HepG2 (cell line): ENCODE data around the gene TRPT1. TPM values are rescaled to one million over a fixed set of nuclear protein-coding genes. Genes with fewer than 3 reads are reported as not detected.

Source experiments
- ATAC-seq: fragments of 200-7000 bp; cut with Tn5 transposase; 3 replicates; pipeline ENCODE4 v1.9.1; 2020; ENCODE audit warnings: mild to moderate bottlenecking, moderate library complexity
- BruUV-seq: library from RNA; stranded (reverse); fragments of 400-500 nt; replicated peaks from 2 replicates; lab custom pipeline; 2021; lab: Mats Ljungman, UMichigan
- CTCF ChIA-PET: fragments of 300-600 bp; formaldehyde crosslinking; extraction: SDS; loops from one replicate; lab custom pipeline; 2021; ENCODE audit warnings: low total read pairs, inconsistent platforms, low intra/inter-chr PET ratio; lab: Yijun Ruan, JAX
- POLR2A ChIA-PET: fragments of 350-600 bp; sonication (Branson Sonifier 250); formaldehyde crosslinking; loops from one replicate; lab custom pipeline; 2020; ENCODE audit warnings: antibody characterized with exemption, inconsistent platforms; lab: Yijun Ruan, JAX
- DNase-seq: peaks from one replicate; pipeline ENCODE4 v3.0.0-alpha.2; 2015; ENCODE audit warnings: low spot score
- FAIRE-seq: peaks from 3 replicates; lab custom pipeline; 2011; peaks lifted over from hg19 to GRCh38; lab: Jason Lieb, UNC
- H2AFZ ChIP-seq: one replicate; pipeline ENCODE4 v1.6.1; 2011; ENCODE audit warnings: low read length, inconsistent platforms
- H3K27ac ChIP-seq: fragments of 300-600 bp; 3 replicates; pipeline ENCODE4 v1.8.0; 2011; ENCODE audit warnings: mixed run types, mild to moderate bottlenecking, mixed read lengths, low read length, inconsistent platforms; ENCODE audit not compliant: insufficient read depth; ENCODE audit errors: extremely low read length
- H3K27me3 ChIP-seq, 2 experiments: fragments of 200-600 bp in 1 of 2; 2 replicates in 1 of 2; 3 replicates in 1 of 2; pipeline versions ENCODE4 v1.6.0 to v1.8.0; 2011; ENCODE audit warnings: low read length in 2 of 2, mild to moderate bottlenecking in 2 of 2, moderate library complexity in 2 of 2, inconsistent platforms in 1 of 2; ENCODE audit not compliant: insufficient read depth in 2 of 2, control insufficient read depth in 1 of 2
- H3K36me3 ChIP-seq, 2 experiments: fragments of 200-600 bp in 1 of 2; replicated peaks in 1 of 2; 2 replicates in 1 of 2; 3 replicates in 1 of 2; pipeline versions ENCODE4 v1.5.1 to v1.8.0; 2011; ENCODE audit warnings: low read length in 2 of 2, inconsistent platforms in 1 of 2; ENCODE audit not compliant: insufficient read depth in 2 of 2, control insufficient read depth in 1 of 2
- H3K4me1 ChIP-seq: 2 replicates; pipeline ENCODE4 v1.5.1; 2012; ENCODE audit warnings: low read length, inconsistent platforms; ENCODE audit not compliant: insufficient read depth
- H3K4me2 ChIP-seq: 2 replicates; pipeline ENCODE4 v1.6.0; 2011; ENCODE audit warnings: low read depth, low read length, inconsistent platforms
- H3K4me3 ChIP-seq, 3 experiments: fragments of 200-600 bp in 1 of 3; sonication (generic), shearing (Covaris generic) in 1 of 3; replicated peaks in 1 of 3; 2 replicates each; pipeline ENCODE4 v1.5.1; 2011 to 2016; ENCODE audit warnings: low read length in 3 of 3, inconsistent platforms in 2 of 3, low read depth in 2 of 3, mild to moderate bottlenecking in 2 of 3, control low read depth in 1 of 3, mixed read lengths in 1 of 3; ENCODE audit not compliant: insufficient read depth in 1 of 3
- H3K79me2 ChIP-seq: one replicate; pipeline ENCODE4 v1.6.1; 2011; ENCODE audit warnings: low read length, inconsistent platforms; ENCODE audit not compliant: insufficient read depth
- H3K9ac ChIP-seq: 2 replicates; pipeline ENCODE4 v1.6.0; 2011; ENCODE audit warnings: mild to moderate bottlenecking, low read depth, low read length, inconsistent platforms; ENCODE audit not compliant: insufficient read depth
- H3K9me3 ChIP-seq: 2 replicates; pipeline ENCODE4 v1.5.1; 2012; ENCODE audit warnings: mild to moderate bottlenecking, low read length
- H4K20me1 ChIP-seq: 2 replicates; pipeline ENCODE4 v1.6.0; 2011; ENCODE audit warnings: inconsistent platforms, mild to moderate bottlenecking, low read length, moderate library complexity; ENCODE audit not compliant: insufficient read depth
- BCL6 ChIP-seq: IDR thresholded peaks from 2 replicates; pipeline ENCODE4 v1.6.1; 2016; ENCODE audit warnings: missing genetic modification reagents, missing compliant biosample characterization
- CBX5 ChIP-seq: sonication (generic); formaldehyde crosslinking; IDR thresholded peaks from 2 replicates; pipeline ENCODE4 v1.4.0; 2020; ENCODE audit warnings: missing genetic modification reagents, borderline replicate concordance
- GFI1 ChIP-seq: sonication (generic); formaldehyde crosslinking; IDR thresholded peaks from 2 replicates; pipeline ENCODE4 v1.5.0; 2020; ENCODE audit warnings: missing genetic modification reagents, mild to moderate bottlenecking, borderline replicate concordance
- HDAC2 ChIP-seq: sonication (generic); formaldehyde crosslinking; IDR thresholded peaks from 2 replicates; pipeline ENCODE4 v1.4.0; 2020; ENCODE audit warnings: missing genetic modification reagents
- HMG20B ChIP-seq: conservative IDR thresholded peaks from 2 replicates; pipeline ENCODE4 v1.6.1; 2016; ENCODE audit warnings: missing genetic modification reagents, missing compliant biosample characterization
- JARID2 ChIP-seq: sonication (generic); formaldehyde crosslinking; IDR thresholded peaks from 2 replicates; pipeline ENCODE4 v1.8.1; 2023; ENCODE audit warnings: missing genetic modification reagents, inconsistent platforms; ENCODE audit not compliant: insufficient replicate concordance
- MYC ChIP-seq: sonication (generic); formaldehyde crosslinking; IDR thresholded peaks from 2 replicates; pipeline ENCODE4 v1.9.0; 2021; ENCODE audit warnings: missing genetic modification reagents, borderline replicate concordance
- NFKBIZ ChIP-seq: IDR thresholded peaks from 2 replicates; pipeline ENCODE4 v1.6.1; 2018; ENCODE audit warnings: missing genetic modification reagents, missing compliant biosample characterization
- NR1H2 ChIP-seq: sonication (generic); formaldehyde crosslinking; IDR thresholded peaks from 2 replicates; pipeline ENCODE4 v1.8.1; 2022; ENCODE audit warnings: low read depth, missing genetic modification reagents, borderline replicate concordance
- PHB2 ChIP-seq: fragments of 450-650 bp; IDR thresholded peaks from 2 replicates; pipeline ENCODE4 v1.6.1; 2018; ENCODE audit not compliant: partially characterized antibody
- PLRG1 ChIP-seq: fragments of 450-650 bp; conservative IDR thresholded peaks from 2 replicates; pipeline ENCODE4 v1.6.1; 2016
- SKI ChIP-seq: fragments of 450-650 bp; IDR thresholded peaks from one replicate; pipeline ENCODE4 v1.6.1; 2018; ENCODE audit warnings: mild to moderate bottlenecking; ENCODE audit not compliant: partially characterized antibody
- TBP ChIP-seq: sonication (generic); formaldehyde crosslinking; IDR thresholded peaks from 2 replicates; pipeline ENCODE4 v1.5.0; 2020; ENCODE audit warnings: missing genetic modification reagents
- TBX3 ChIP-seq: fragments of 450-650 bp; IDR thresholded peaks from 2 replicates; pipeline ENCODE4 v1.6.1; 2017; ENCODE audit warnings: antibody characterized with exemption, mild to moderate bottlenecking, inconsistent platforms, borderline replicate concordance
- TOPORS ChIP-seq: sonication (generic); formaldehyde crosslinking; IDR thresholded peaks from 2 replicates; pipeline ENCODE4 v1.8.0; 2023; ENCODE audit warnings: mild to moderate bottlenecking, missing genetic modification reagents
- WIZ ChIP-seq: sonication (generic); formaldehyde crosslinking; IDR thresholded peaks from 2 replicates; pipeline ENCODE4 v1.5.1; 2020; ENCODE audit warnings: mild to moderate bottlenecking, missing genetic modification reagents
- ZFP62 ChIP-seq: sonication (generic); formaldehyde crosslinking; IDR thresholded peaks from 2 replicates; pipeline ENCODE4 v1.4.0; 2020; ENCODE audit warnings: missing genetic modification reagents
- ZNF225 ChIP-seq: sonication (generic); formaldehyde crosslinking; IDR thresholded peaks from 2 replicates; pipeline ENCODE4 v1.4.0; 2020; ENCODE audit warnings: mild to moderate bottlenecking, missing genetic modification reagents
- ZNF235 ChIP-seq: sonication (generic); formaldehyde crosslinking; IDR thresholded peaks from 2 replicates; pipeline ENCODE4 v1.8.1; 2023; ENCODE audit warnings: mild to moderate bottlenecking, missing genetic modification reagents, borderline replicate concordance
- ZNF350 ChIP-seq: sonication (generic); formaldehyde crosslinking; IDR thresholded peaks from 2 replicates; pipeline ENCODE4 v1.4.0; 2020; ENCODE audit warnings: mild to moderate bottlenecking, low read depth, missing genetic modification reagents, borderline replicate concordance
- ZNF652 ChIP-seq: IDR thresholded peaks from 2 replicates; pipeline ENCODE4 v1.6.1; 2016; ENCODE audit warnings: low read depth, borderline replicate concordance
- ZNF670 ChIP-seq: sonication (generic); formaldehyde crosslinking; IDR thresholded peaks from 2 replicates; pipeline ENCODE4 v1.8.0; 2022; ENCODE audit warnings: mild to moderate bottlenecking, missing genetic modification reagents, borderline replicate concordance
- ZNF7 ChIP-seq: IDR thresholded peaks from 2 replicates; pipeline ENCODE4 v1.6.1; 2016; ENCODE audit warnings: missing biosample characterization, missing genetic modification reagents
- WGBS: methylation state at CpG from one replicate; pipeline ENCODE4 v1.1.6; 2017; ENCODE audit warnings: low lambda C conversion rate; 5-methylcytosine and 5-hydroxymethylcytosine counted together
- in situ Hi-C: cut with HindIII; loops from 2 replicates; pipeline ENCODE4 v1.10.0; 2017; ENCODE audit warnings: low pct_unique_long_range_greater_than_20kb; ENCODE audit not compliant: extremely low pct_ligation_motif_present
- intact Hi-C: fragments of 100-400 bp; cut with micrococcal nuclease; formaldehyde crosslinking; loops from one replicate; pipeline ENCODE4 v1.10.0; 2022; ENCODE audit not compliant: unreplicated experiment
- polyA plus RNA-seq, 8 experiments: library from polyadenylated mRNA; depleted of rRNA in 3 of 8; stranded (reverse) in 7 of 8; unstranded in 1 of 8; fragments of >200 nt; fragmentation: Illumina TruSeq in 4 of 8; extraction: Trizol in 4 of 8; gene quantifications; 2 replicates each; pipeline versions ENCODE4 v1.2.1 to v1.2.3, GENCODE V29; 2011 to 2016; ENCODE audit warnings: low read depth in 4 of 8, missing spikeins in 1 of 8, mixed read lengths in 1 of 8; ENCODE audit not compliant: insufficient read depth in 1 of 8
- total RNA-seq, 5 experiments: library from RNA; depleted of rRNA; stranded (reverse); fragments of >200 nt; fragmentation: Illumina TruSeq; extraction: Trizol; gene quantifications; 2 replicates each; pipeline ENCODE4 v1.2.3, GENCODE V29; 2016; ENCODE audit warnings: low read depth in 1 of 5

TRPT1 gene
- total and polyA plus RNA-seq, 2 of the 13 experiments (the other 11 are each of a cell fraction or from before 2014, with no cell fraction given), result 24.8 to 40.7 TPM

DNA sequence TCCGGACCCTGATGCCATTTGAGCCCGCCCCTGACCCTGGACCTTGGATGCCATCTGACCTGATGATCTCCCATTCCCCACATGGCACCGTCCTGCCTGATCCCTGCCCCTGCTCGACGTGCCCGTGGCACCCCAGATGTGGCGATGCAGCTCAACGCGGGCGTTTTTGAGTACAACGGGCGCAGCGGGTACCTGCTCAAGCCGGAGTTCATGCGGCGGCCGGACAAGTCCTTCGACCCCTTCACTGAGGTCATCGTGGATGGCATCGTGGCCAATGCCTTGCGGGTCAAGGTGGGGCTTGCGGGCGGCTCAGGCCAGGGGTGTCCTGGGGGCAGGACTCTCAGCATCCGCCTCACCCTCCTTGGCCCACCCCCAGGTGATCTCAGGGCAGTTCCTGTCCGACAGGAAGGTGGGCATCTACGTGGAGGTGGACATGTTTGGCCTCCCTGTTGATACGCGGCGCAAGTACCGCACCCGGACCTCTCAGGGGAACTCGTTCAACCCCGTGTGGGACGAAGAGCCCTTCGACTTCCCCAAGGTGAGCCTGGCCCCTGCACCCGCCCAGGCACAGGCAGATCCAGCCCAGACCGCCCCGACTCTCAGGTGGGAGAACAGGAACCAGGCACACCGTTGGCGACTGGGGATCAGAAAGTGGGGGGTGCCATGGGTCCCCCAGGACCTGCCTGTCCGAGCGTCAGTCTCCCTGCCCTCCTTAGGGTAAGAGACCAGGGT lies 36.5 kb upstream of the TRPT1 start (continued):
- TF ChIP-seq ZNF652 (no peak), ZFP62 (CRISPR knock-in tag) (no peak), TOPORS (CRISPR knock-in tag) (no peak), ZNF235 (CRISPR knock-in tag) (no peak), SKI (no peak), NFKBIZ (CRISPR knock-in tag) (no peak), PHB2 (no peak), BCL6 (no peak), MYC (CRISPR knock-in tag) (no peak)

- H3K36me3 ChIP-seq, result peaks cover 10 to 36% of the 10 kb centered on the region in 2 experiments; a peak in 4 of 5 replicates
- ATAC-seq, result no peak
- intact Hi-C loops, result no loop called here
- TF ChIP-seq NR1H2 (CRISPR knock-in tag) (no peak), PLRG1 (no peak), WIZ (CRISPR knock-in tag) (no peak), TBP (CRISPR knock-in tag) (no peak), ZNF670 (CRISPR knock-in tag) (no peak), HMG20B (no peak), JARID2 (CRISPR knock-in tag) (no peak), GFI1 (no peak), TBX3 (no peak), ZNF350 (CRISPR knock-in tag) (no peak), ZNF225 (no peak), HDAC2 (CRISPR knock-in tag) (no peak), CBX5 (CRISPR knock-in tag) (no peak), ZNF7 (CRISPR knock-in tag) (no peak)
Observed at GRCh38 chr11:64261556-64262080, 35.6 kb upstream of the TRPT1 start.

More at GRCh38 chr11:64261556-64262080, 35.6 kb upstream of the TRPT1 start:
- DNase-seq (no peak), FAIRE-seq (no peak)
- H3K4me2 ChIP-seq, result no peak overlapping the region
- H4K20me1 ChIP-seq, result no peaks in the 10 kb centered on the region
- no peak overlapping the region for H3K27ac ChIP-seq
- no peaks in the 10 kb centered on the region for H3K79me2 ChIP-seq
- no peaks in the 10 kb centered on the region for H3K27me3 ChIP-seq
- H3K9ac ChIP-seq, result no peak overlapping the region
- ChIA-PET CTCF (no interaction called here), POLR2A (interaction anchor here (0.7 kb wide), 1 partner anchor 9 kb away, joined by 3 read pairs; no protein-coding TSS in a partner anchor)
- in situ Hi-C loops, result no loop called here
- no peak overlapping the region for H2AFZ ChIP-seq
- WGBS, result 96% methylated on average over 11 of the region's 18 CpGs
- no peaks in the 10 kb centered on the region for H3K9me3 ChIP-seq
- no peak overlapping the region for H3K4me3 ChIP-seq
- H3K4me1 ChIP-seq, result no peaks in the 10 kb centered on the region
- BruUV-seq, result no TSS peak
